ENCODE measurements around the gene ATXN3L.

DNA sequence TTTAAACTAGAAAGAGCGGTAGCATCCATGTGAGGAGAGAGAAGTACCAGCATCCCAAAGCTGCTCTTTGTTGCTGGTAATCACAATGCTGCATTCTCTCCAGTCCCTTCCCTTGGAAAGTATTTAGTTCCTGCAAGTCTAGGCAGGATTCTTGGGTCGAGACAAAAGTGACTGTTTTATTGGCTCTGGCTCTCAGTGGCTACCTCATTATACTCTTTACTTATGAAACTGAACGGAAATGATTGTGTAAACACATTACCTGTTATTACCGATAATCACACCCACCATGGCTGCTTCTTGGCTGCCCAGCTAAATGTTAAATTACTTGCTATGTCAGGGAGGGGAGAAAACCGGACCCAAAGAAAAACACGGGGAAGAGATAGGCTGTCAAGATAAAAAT lies 26.2 kb downstream of the ATXN3L start:
- TF ChIP-seq, protein P1, sequence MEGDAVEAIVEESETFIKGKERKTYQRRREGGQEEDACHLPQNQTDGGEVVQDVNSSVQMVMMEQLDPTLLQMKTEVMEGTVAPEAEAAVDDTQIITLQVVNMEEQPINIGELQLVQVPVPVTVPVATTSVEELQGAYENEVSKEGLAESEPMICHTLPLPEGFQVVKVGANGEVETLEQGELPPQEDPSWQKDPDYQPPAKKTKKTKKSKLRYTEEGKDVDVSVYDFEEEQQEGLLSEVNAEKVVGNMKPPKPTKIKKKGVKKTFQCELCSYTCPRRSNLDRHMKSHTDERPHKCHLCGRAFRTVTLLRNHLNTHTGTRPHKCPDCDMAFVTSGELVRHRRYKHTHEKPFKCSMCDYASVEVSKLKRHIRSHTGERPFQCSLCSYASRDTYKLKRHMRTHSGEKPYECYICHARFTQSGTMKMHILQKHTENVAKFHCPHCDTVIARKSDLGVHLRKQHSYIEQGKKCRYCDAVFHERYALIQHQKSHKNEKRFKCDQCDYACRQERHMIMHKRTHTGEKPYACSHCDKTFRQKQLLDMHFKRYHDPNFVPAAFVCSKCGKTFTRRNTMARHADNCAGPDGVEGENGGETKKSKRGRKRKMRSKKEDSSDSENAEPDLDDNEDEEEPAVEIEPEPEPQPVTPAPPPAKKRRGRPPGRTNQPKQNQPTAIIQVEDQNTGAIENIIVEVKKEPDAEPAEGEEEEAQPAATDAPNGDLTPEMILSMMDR (IDR thresholded peaks at IDR 0.05), result no peak
- no peak for TF ChIP-seq POLR2A (IDR thresholded peaks at IDR 0.05)
- TF ChIP-seq EP300 (IDR thresholded peaks at IDR 0.05), result no peak
- TF ChIP-seq POLR2AphosphoS5 (IDR thresholded peaks at IDR 0.05), result no peak

All from sigmoid colon (tissue), 4 donors.